H9 (cell line): ENCODE measurements around the gene MRPL55. TPM values are rescaled to one million over a fixed set of nuclear protein-coding genes. Genes with fewer than 3 reads are reported as not detected.
A peak's percentile ranks its signal among the peaks of the same experiment; 100 is the strongest.

Source experiments
- DNase-seq: peaks from one replicate; pipeline ENCODE4 v3.0.0-alpha.2; 2017
- H2AFZ ChIP-seq: one replicate; pipeline ENCODE4 v1.6.1; 2013; ENCODE audit warnings: mild to moderate bottlenecking, low read length, control low read depth, moderate library complexity
- H2AK5ac ChIP-seq: 2 replicates; pipeline ENCODE4 v1.6.1; 2013; ENCODE audit warnings: low read length, control low read depth, mixed read lengths; ENCODE audit not compliant: insufficient read length
- H2BK120ac ChIP-seq: one replicate; pipeline ENCODE4 v1.6.1; 2013; ENCODE audit warnings: low read depth, mild to moderate bottlenecking, low read length, control low read depth, inconsistent platforms; ENCODE audit not compliant: poor library complexity, severe bottlenecking
- H2BK12ac ChIP-seq: 2 replicates; pipeline ENCODE4 v1.6.1; 2013; ENCODE audit warnings: low read length, control low read depth, mixed read lengths, low read depth; ENCODE audit not compliant: insufficient read length
- H2BK15ac ChIP-seq: 2 replicates; pipeline ENCODE4 v1.6.1; 2013; ENCODE audit warnings: low read depth, low read length, control low read depth
- H2BK20ac ChIP-seq: one replicate; pipeline ENCODE4 v1.6.1; 2013; ENCODE audit warnings: low read depth, mild to moderate bottlenecking, low read length, control low read depth, inconsistent platforms; ENCODE audit not compliant: poor library complexity, severe bottlenecking
- H2BK5ac ChIP-seq: 2 replicates; pipeline ENCODE4 v1.6.1; 2013; ENCODE audit warnings: low read length, control low read depth, mixed read lengths; ENCODE audit not compliant: insufficient read length
- H3K14ac ChIP-seq: 2 replicates; pipeline ENCODE4 v1.6.1; 2013; ENCODE audit warnings: low read length, control low read depth; ENCODE audit not compliant: insufficient read depth
- H3K18ac ChIP-seq: 2 replicates; pipeline ENCODE4 v1.6.1; 2013; ENCODE audit warnings: low read depth, mild to moderate bottlenecking, mixed read lengths, low read length, control low read depth; ENCODE audit not compliant: insufficient read length
- H3K23ac ChIP-seq: 2 replicates; pipeline ENCODE4 v1.6.1; 2013; ENCODE audit warnings: low read length, control low read depth, mixed read lengths, low read depth; ENCODE audit not compliant: insufficient read length
- H3K23me2 ChIP-seq: 2 replicates; pipeline ENCODE4 v1.6.1; 2013; ENCODE audit warnings: low read depth, mild to moderate bottlenecking, mixed read lengths, low read length, control low read depth; ENCODE audit not compliant: insufficient read length, poor library complexity, severe bottlenecking
- H3K27ac ChIP-seq: 2 replicates; pipeline ENCODE4 v1.5.1; 2013; ENCODE audit warnings: low read length, control low read depth, mixed read lengths, low read depth; ENCODE audit not compliant: insufficient read length
- H3K27me3 ChIP-seq: 2 replicates; pipeline ENCODE4 v1.6.1; 2013; ENCODE audit warnings: low read length, control low read depth, inconsistent platforms; ENCODE audit not compliant: insufficient read depth
- H3K4ac ChIP-seq: 2 replicates; pipeline ENCODE4 v1.6.1; 2013; ENCODE audit warnings: low read depth, mild to moderate bottlenecking, control low read depth, inconsistent platforms, low read length, moderate library complexity
- H3K4me1 ChIP-seq: 2 replicates; pipeline ENCODE4 v1.6.1; 2013; ENCODE audit warnings: low read length, control low read depth, inconsistent platforms; ENCODE audit not compliant: insufficient read depth
- H3K4me2 ChIP-seq: 2 replicates; pipeline ENCODE4 v1.6.1; 2013; ENCODE audit warnings: low read length, control low read depth, mixed read lengths; ENCODE audit not compliant: insufficient read length, insufficient read depth
- H3K56ac ChIP-seq: 2 replicates; pipeline ENCODE4 v1.6.1; 2013; ENCODE audit warnings: low read depth, mild to moderate bottlenecking, mixed read lengths, low read length, control low read depth; ENCODE audit not compliant: insufficient read length
- H3K79me1 ChIP-seq: 2 replicates; pipeline ENCODE4 v1.6.1; 2013; ENCODE audit warnings: low read depth, mild to moderate bottlenecking, moderate library complexity, low read length, control low read depth, inconsistent platforms; ENCODE audit not compliant: insufficient read depth, poor library complexity, severe bottlenecking
- H3K79me2 ChIP-seq: 2 replicates; pipeline ENCODE4 v1.6.1; 2013; ENCODE audit warnings: low read length, control low read depth, inconsistent platforms; ENCODE audit not compliant: insufficient read depth
- H3K9ac ChIP-seq: 2 replicates; pipeline ENCODE4 v1.6.1; 2013; ENCODE audit warnings: low read length, control low read depth, mixed read lengths; ENCODE audit not compliant: insufficient read length; ENCODE audit errors: extremely low read depth
- H3K9me3 ChIP-seq: one replicate; pipeline ENCODE4 v1.6.1; 2013; ENCODE audit warnings: low read depth, low read length, inconsistent platforms; ENCODE audit not compliant: control insufficient read depth
- H3T11ph ChIP-seq: one replicate; pipeline ENCODE4 v1.6.1; 2013; ENCODE audit warnings: mild to moderate bottlenecking, low read length, control low read depth, inconsistent platforms
- H4K20me1 ChIP-seq: one replicate; pipeline ENCODE4 v1.6.1; 2013; ENCODE audit not compliant: control insufficient read depth, insufficient read length, insufficient read depth
- H4K5ac ChIP-seq: 2 replicates; pipeline ENCODE4 v1.6.1; 2013; ENCODE audit warnings: low read depth, mild to moderate bottlenecking, mixed read lengths, low read length, control low read depth; ENCODE audit not compliant: insufficient read length
- H4K8ac ChIP-seq: replicated peaks from 2 replicates; pipeline ENCODE4 v1.6.1; 2013; ENCODE audit warnings: low read length, control low read depth, mixed read lengths, low read depth; ENCODE audit not compliant: insufficient read length
- H4K91ac ChIP-seq: 2 replicates; pipeline ENCODE4 v1.6.1; 2013; ENCODE audit warnings: low read depth, mild to moderate bottlenecking, moderate library complexity, mixed read lengths, low read length, control low read depth; ENCODE audit not compliant: insufficient read length
- H3K27ac Mint-ChIP-seq, 3 experiments: 2 replicates in 2 of 3; 3 replicates in 1 of 3; pipeline ENCODE4 v1.8.0; 2020 to 2021; ENCODE audit warnings: mixed read lengths in 3 of 3, mild to moderate bottlenecking in 1 of 3, moderate library complexity in 1 of 3
- H3K27me3 Mint-ChIP-seq: 2 replicates; pipeline ENCODE4 v1.8.0; 2021; ENCODE audit warnings: low read depth, mild to moderate bottlenecking, moderate library complexity, mixed read lengths
- H3K36me3 Mint-ChIP-seq, 3 experiments: 2 replicates in 2 of 3; 3 replicates in 1 of 3; pipeline ENCODE4 v1.8.0; 2020 to 2021; ENCODE audit warnings: low read depth in 3 of 3, mixed read lengths in 3 of 3; ENCODE audit not compliant: insufficient read depth in 1 of 3
- H3K4me1 Mint-ChIP-seq, 2 experiments: 2 replicates each; pipeline ENCODE4 v1.8.0; 2020; ENCODE audit warnings: mixed read lengths in 2 of 2
- H3K4me3 Mint-ChIP-seq, 2 experiments: 2 replicates in 1 of 2; 3 replicates in 1 of 2; pipeline ENCODE4 v1.8.0; 2020 to 2021; ENCODE audit warnings: mild to moderate bottlenecking in 2 of 2, mixed read lengths in 2 of 2, moderate library complexity in 1 of 2
- H3K9me3 Mint-ChIP-seq, 2 experiments: 2 replicates in 1 of 2; 3 replicates in 1 of 2; pipeline ENCODE4 v1.8.0; 2020; ENCODE audit warnings: mild to moderate bottlenecking in 2 of 2, mixed read lengths in 2 of 2, moderate library complexity in 1 of 2
- WGBS: extraction: QIAGEN DNeasy Blood & Tissue Kit; methylation state at CpG from one replicate; pipeline ENCODE4 v1.1.7; 2013; ENCODE audit warnings: missing lambda C conversion rate, low lambda C conversion rate, mixed read lengths; ENCODE audit not compliant: insufficient read length; ENCODE audit errors: extremely low coverage; 5-methylcytosine and 5-hydroxymethylcytosine counted together
- total RNA-seq: library from RNA; stranded (reverse); gene quantifications from 2 replicates; pipeline ENCODE4 v1.2.1, GENCODE V29; 2021
- TF ChIP-seq, protein P1 (sequence below): fragments of 200-600 bp; sonication (generic); conservative IDR thresholded peaks from 3 replicates; pipeline ENCODE4 v1.8.0; 2021; ENCODE audit warnings: antibody characterized with exemption, mild to moderate bottlenecking

MRPL55 gene
- total RNA-seq, 1 experiment from 2014 or later, result 62.3 TPM

- Histone ChIP-seq H3K4me2 (no peak overlapping the region), H2AFZ (no peak overlapping the region), H4K8ac (no peak overlapping the region), H2BK120ac (no peak overlapping the region), H3K9ac (no peak overlapping the region), H4K20me1 (peaks cover 3% of the 10 kb centered on the region), H3K23me2 (no peaks in the 10 kb centered on the region), H3T11ph (no peak overlapping the region), H3K23ac (no peak overlapping the region), H3K56ac (no peak overlapping the region), H4K91ac (no peak overlapping the region), H2AK5ac (no peak overlapping the region), H3K9me3 (no peaks in the 10 kb centered on the region), H4K5ac (no peak overlapping the region), H2BK15ac (no peak overlapping the region), H2BK5ac (no peak overlapping the region), H2BK12ac (no peak overlapping the region), H3K4ac (no peak overlapping the region), H3K79me1 (no peaks in the 10 kb centered on the region), H3K27ac (no peak overlapping the region), H3K27me3 (no peaks in the 10 kb centered on the region; the same call in 1 of the 2 replicates), H3K4me1 (no peaks in the 10 kb centered on the region; the same call in 1 of the 2 replicates), H3K79me2 (no peaks in the 10 kb centered on the region), H3K18ac (peak overlapping the region; percentile 33), H2BK20ac (no peak overlapping the region), H3K14ac (no peak overlapping the region)
- DNase-seq, result no peak
- TF ChIP-seq, protein P1, sequence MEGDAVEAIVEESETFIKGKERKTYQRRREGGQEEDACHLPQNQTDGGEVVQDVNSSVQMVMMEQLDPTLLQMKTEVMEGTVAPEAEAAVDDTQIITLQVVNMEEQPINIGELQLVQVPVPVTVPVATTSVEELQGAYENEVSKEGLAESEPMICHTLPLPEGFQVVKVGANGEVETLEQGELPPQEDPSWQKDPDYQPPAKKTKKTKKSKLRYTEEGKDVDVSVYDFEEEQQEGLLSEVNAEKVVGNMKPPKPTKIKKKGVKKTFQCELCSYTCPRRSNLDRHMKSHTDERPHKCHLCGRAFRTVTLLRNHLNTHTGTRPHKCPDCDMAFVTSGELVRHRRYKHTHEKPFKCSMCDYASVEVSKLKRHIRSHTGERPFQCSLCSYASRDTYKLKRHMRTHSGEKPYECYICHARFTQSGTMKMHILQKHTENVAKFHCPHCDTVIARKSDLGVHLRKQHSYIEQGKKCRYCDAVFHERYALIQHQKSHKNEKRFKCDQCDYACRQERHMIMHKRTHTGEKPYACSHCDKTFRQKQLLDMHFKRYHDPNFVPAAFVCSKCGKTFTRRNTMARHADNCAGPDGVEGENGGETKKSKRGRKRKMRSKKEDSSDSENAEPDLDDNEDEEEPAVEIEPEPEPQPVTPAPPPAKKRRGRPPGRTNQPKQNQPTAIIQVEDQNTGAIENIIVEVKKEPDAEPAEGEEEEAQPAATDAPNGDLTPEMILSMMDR, result no peak
- Mint-ChIP-seq H3K36me3 (no peaks in the 10 kb centered on the region), H3K27ac (no peak overlapping the region), H3K4me3 (no peak overlapping the region), H3K27me3 (peaks cover 11% of the 10 kb centered on the region), H3K4me1 (peaks cover 7 to 14% of the 10 kb centered on the region in 2 experiments; a peak in 2 of 4 replicates), H3K9me3 (no peaks in the 10 kb centered on the region)
- WGBS, result no CpG with 5 or more reads among the region's 43 CpGs
Observed at GRCh38 chr1:228157729-228158126, 48.6 kb upstream of the MRPL55 start.
